HepG2 (cell line): ENCODE data around the gene PKIG. TPM values are rescaled to one million over a fixed set of nuclear protein-coding genes. Genes with fewer than 3 reads are reported as not detected.
A peak's percentile ranks its signal among the peaks of the same experiment; 100 is the strongest.

Experiments used
- ATAC-seq: fragments of 200-7000 bp; cut with Tn5 transposase; 3 replicates; pipeline ENCODE4 v1.9.1; 2020; ENCODE audit warnings: mild to moderate bottlenecking, moderate library complexity
- BruUV-seq: library from RNA; stranded (reverse); fragments of 400-500 nt; replicated peaks from 2 replicates; lab custom pipeline; 2021; lab: Mats Ljungman, UMichigan
- CTCF ChIA-PET: fragments of 300-600 bp; formaldehyde crosslinking; extraction: SDS; loops from one replicate; lab custom pipeline; 2021; ENCODE audit warnings: low total read pairs, inconsistent platforms, low intra/inter-chr PET ratio; lab: Yijun Ruan, JAX
- POLR2A ChIA-PET: fragments of 350-600 bp; sonication (Branson Sonifier 250); formaldehyde crosslinking; loops from one replicate; lab custom pipeline; 2020; ENCODE audit warnings: antibody characterized with exemption, inconsistent platforms; lab: Yijun Ruan, JAX
- DNase-seq: peaks from one replicate; pipeline ENCODE4 v3.0.0-alpha.2; 2015; ENCODE audit warnings: low spot score
- FAIRE-seq: peaks from 3 replicates; lab custom pipeline; 2011; peaks lifted over from hg19 to GRCh38; lab: Jason Lieb, UNC
- H2AFZ ChIP-seq: one replicate; pipeline ENCODE4 v1.6.1; 2011; ENCODE audit warnings: low read length, inconsistent platforms
- H3K27ac ChIP-seq: fragments of 300-600 bp; 3 replicates; pipeline ENCODE4 v1.8.0; 2011; ENCODE audit warnings: mixed run types, mild to moderate bottlenecking, mixed read lengths, low read length, inconsistent platforms; ENCODE audit not compliant: insufficient read depth; ENCODE audit errors: extremely low read length
- H3K27me3 ChIP-seq, 2 experiments: fragments of 200-600 bp in 1 of 2; 2 replicates in 1 of 2; 3 replicates in 1 of 2; pipeline versions ENCODE4 v1.6.0 to v1.8.0; 2011; ENCODE audit warnings: low read length in 2 of 2, mild to moderate bottlenecking in 2 of 2, moderate library complexity in 2 of 2, inconsistent platforms in 1 of 2; ENCODE audit not compliant: insufficient read depth in 2 of 2, control insufficient read depth in 1 of 2
- H3K36me3 ChIP-seq, 2 experiments: fragments of 200-600 bp in 1 of 2; replicated peaks in 1 of 2; 2 replicates in 1 of 2; 3 replicates in 1 of 2; pipeline versions ENCODE4 v1.5.1 to v1.8.0; 2011; ENCODE audit warnings: low read length in 2 of 2, inconsistent platforms in 1 of 2; ENCODE audit not compliant: insufficient read depth in 2 of 2, control insufficient read depth in 1 of 2
- H3K4me1 ChIP-seq: 2 replicates; pipeline ENCODE4 v1.5.1; 2012; ENCODE audit warnings: low read length, inconsistent platforms; ENCODE audit not compliant: insufficient read depth
- H3K4me2 ChIP-seq: 2 replicates; pipeline ENCODE4 v1.6.0; 2011; ENCODE audit warnings: low read depth, low read length, inconsistent platforms
- H3K4me3 ChIP-seq, 3 experiments: fragments of 200-600 bp in 1 of 3; sonication (generic), shearing (Covaris generic) in 1 of 3; replicated peaks in 1 of 3; 2 replicates each; pipeline ENCODE4 v1.5.1; 2011 to 2016; ENCODE audit warnings: low read length in 3 of 3, inconsistent platforms in 2 of 3, low read depth in 2 of 3, mild to moderate bottlenecking in 2 of 3, control low read depth in 1 of 3, mixed read lengths in 1 of 3; ENCODE audit not compliant: insufficient read depth in 1 of 3
- H3K79me2 ChIP-seq: one replicate; pipeline ENCODE4 v1.6.1; 2011; ENCODE audit warnings: low read length, inconsistent platforms; ENCODE audit not compliant: insufficient read depth
- H3K9ac ChIP-seq: 2 replicates; pipeline ENCODE4 v1.6.0; 2011; ENCODE audit warnings: mild to moderate bottlenecking, low read depth, low read length, inconsistent platforms; ENCODE audit not compliant: insufficient read depth
- H3K9me3 ChIP-seq: 2 replicates; pipeline ENCODE4 v1.5.1; 2012; ENCODE audit warnings: mild to moderate bottlenecking, low read length
- H4K20me1 ChIP-seq: 2 replicates; pipeline ENCODE4 v1.6.0; 2011; ENCODE audit warnings: inconsistent platforms, mild to moderate bottlenecking, low read length, moderate library complexity; ENCODE audit not compliant: insufficient read depth
- HDAC6 ChIP-seq: fragments of 200-600 bp; sonication (generic); IDR thresholded peaks from 2 replicates; pipeline ENCODE4 v1.7.0; 2017; ENCODE audit warnings: mild to moderate bottlenecking, antibody characterized with exemption, low read length, low read depth
- MYC ChIP-seq: sonication (generic); formaldehyde crosslinking; IDR thresholded peaks from 2 replicates; pipeline ENCODE4 v1.9.0; 2021; ENCODE audit warnings: missing genetic modification reagents, borderline replicate concordance
- PITX1 ChIP-seq: sonication (generic); formaldehyde crosslinking; IDR thresholded peaks from 2 replicates; pipeline ENCODE4 v1.5.1; 2020; ENCODE audit warnings: mild to moderate bottlenecking, missing genetic modification reagents
- TIGD3 ChIP-seq: sonication (generic); formaldehyde crosslinking; IDR thresholded peaks from 2 replicates; pipeline ENCODE4 v1.5.1; 2020; ENCODE audit warnings: mild to moderate bottlenecking, missing genetic modification reagents, borderline replicate concordance
- ZMYM3 ChIP-seq: sonication (generic); formaldehyde crosslinking; IDR thresholded peaks from 2 replicates; pipeline ENCODE4 v1.5.1; 2020; ENCODE audit warnings: mild to moderate bottlenecking, missing genetic modification reagents
- WGBS: methylation state at CpG from one replicate; pipeline ENCODE4 v1.1.6; 2017; ENCODE audit warnings: low lambda C conversion rate; 5-methylcytosine and 5-hydroxymethylcytosine counted together
- in situ Hi-C: cut with HindIII; loops from 2 replicates; pipeline ENCODE4 v1.10.0; 2017; ENCODE audit warnings: low pct_unique_long_range_greater_than_20kb; ENCODE audit not compliant: extremely low pct_ligation_motif_present
- intact Hi-C: fragments of 100-400 bp; cut with micrococcal nuclease; formaldehyde crosslinking; loops from one replicate; pipeline ENCODE4 v1.10.0; 2022; ENCODE audit not compliant: unreplicated experiment
- polyA plus RNA-seq, 8 experiments: library from polyadenylated mRNA; depleted of rRNA in 3 of 8; stranded (reverse) in 7 of 8; unstranded in 1 of 8; fragments of >200 nt; fragmentation: Illumina TruSeq in 4 of 8; extraction: Trizol in 4 of 8; gene quantifications; 2 replicates each; pipeline versions ENCODE4 v1.2.1 to v1.2.3, GENCODE V29; 2011 to 2016; ENCODE audit warnings: low read depth in 4 of 8, missing spikeins in 1 of 8, mixed read lengths in 1 of 8; ENCODE audit not compliant: insufficient read depth in 1 of 8
- total RNA-seq, 5 experiments: library from RNA; depleted of rRNA; stranded (reverse); fragments of >200 nt; fragmentation: Illumina TruSeq; extraction: Trizol; gene quantifications; 2 replicates each; pipeline ENCODE4 v1.2.3, GENCODE V29; 2016; ENCODE audit warnings: low read depth in 1 of 5
- TF ChIP-seq, protein P1 (sequence below), 2 experiments: IDR thresholded peaks; 2 replicates each; pipeline ENCODE4 v1.6.1; 2011 to 2012; ENCODE audit warnings: low read length in 2 of 2, borderline replicate concordance in 1 of 2, low read depth in 1 of 2, mild to moderate bottlenecking in 1 of 2, moderate library complexity in 1 of 2

The PKIG gene
- total and polyA plus RNA-seq, 2 of the 13 experiments (the other 11 are each of a cell fraction or from before 2014, with no cell fraction given) = 30.8 to 44.5 TPM

GRCh38 chr20:44613575-44613974 is 31.2 kb downstream of the PKIG start:
- peaks cover 10 to 22% of the 10 kb centered on the region in 2 experiments for H3K36me3 ChIP-seq
- no peak overlapping the region for H3K4me3 ChIP-seq
- POLR2A ChIA-PET = no interaction called here
- 92% methylated on average over 5 of the region's 5 CpGs for WGBS
- H3K79me2 ChIP-seq = no peaks in the 10 kb centered on the region
- intact Hi-C loops (loop anchor here (5.0 kb wide), 1 partner anchor 91 kb away; the partner anchor contains the start of gene SERINC3), in situ Hi-C loops (loop anchor here (5.0 kb wide), 1 partner anchor 396 kb away; no protein-coding TSS in a partner anchor)
- no peak overlapping the region for H3K27ac ChIP-seq
- H2AFZ ChIP-seq = no peak overlapping the region
- BruUV-seq = no TSS peak
- H4K20me1 ChIP-seq = no peaks in the 10 kb centered on the region
- DNase-seq (no peak), ATAC-seq (no peak), FAIRE-seq (no peak)
- H3K27me3 ChIP-seq = no peaks in the 10 kb centered on the region; a peak in 1 of 5 replicates
- H3K9ac ChIP-seq = no peak overlapping the region
- TF ChIP-seq, protein P1, sequence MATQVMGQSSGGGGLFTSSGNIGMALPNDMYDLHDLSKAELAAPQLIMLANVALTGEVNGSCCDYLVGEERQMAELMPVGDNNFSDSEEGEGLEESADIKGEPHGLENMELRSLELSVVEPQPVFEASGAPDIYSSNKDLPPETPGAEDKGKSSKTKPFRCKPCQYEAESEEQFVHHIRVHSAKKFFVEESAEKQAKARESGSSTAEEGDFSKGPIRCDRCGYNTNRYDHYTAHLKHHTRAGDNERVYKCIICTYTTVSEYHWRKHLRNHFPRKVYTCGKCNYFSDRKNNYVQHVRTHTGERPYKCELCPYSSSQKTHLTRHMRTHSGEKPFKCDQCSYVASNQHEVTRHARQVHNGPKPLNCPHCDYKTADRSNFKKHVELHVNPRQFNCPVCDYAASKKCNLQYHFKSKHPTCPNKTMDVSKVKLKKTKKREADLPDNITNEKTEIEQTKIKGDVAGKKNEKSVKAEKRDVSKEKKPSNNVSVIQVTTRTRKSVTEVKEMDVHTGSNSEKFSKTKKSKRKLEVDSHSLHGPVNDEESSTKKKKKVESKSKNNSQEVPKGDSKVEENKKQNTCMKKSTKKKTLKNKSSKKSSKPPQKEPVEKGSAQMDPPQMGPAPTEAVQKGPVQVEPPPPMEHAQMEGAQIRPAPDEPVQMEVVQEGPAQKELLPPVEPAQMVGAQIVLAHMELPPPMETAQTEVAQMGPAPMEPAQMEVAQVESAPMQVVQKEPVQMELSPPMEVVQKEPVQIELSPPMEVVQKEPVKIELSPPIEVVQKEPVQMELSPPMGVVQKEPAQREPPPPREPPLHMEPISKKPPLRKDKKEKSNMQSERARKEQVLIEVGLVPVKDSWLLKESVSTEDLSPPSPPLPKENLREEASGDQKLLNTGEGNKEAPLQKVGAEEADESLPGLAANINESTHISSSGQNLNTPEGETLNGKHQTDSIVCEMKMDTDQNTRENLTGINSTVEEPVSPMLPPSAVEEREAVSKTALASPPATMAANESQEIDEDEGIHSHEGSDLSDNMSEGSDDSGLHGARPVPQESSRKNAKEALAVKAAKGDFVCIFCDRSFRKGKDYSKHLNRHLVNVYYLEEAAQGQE (IDR thresholded peaks at IDR 0.05; ENCODE audit: borderline replicate concordance in 1 of 2, low read depth in 1 of 2, low read length in 2 of 2) = no peak
- TF ChIP-seq PITX1 (CRISPR knock-in tag) (no peak), TIGD3 (CRISPR knock-in tag) (no peak), MYC (CRISPR knock-in tag) (0 out of 2 replicates have a peak, but pooled peaks have one; percentile 30), ZMYM3 (no peak), HDAC6 (no peak)
- H3K4me2 ChIP-seq = no peak overlapping the region
- H3K9me3 ChIP-seq = no peaks in the 10 kb centered on the region
- CTCF ChIA-PET = no interaction called here
- peaks cover 14% of the 10 kb centered on the region for H3K4me1 ChIP-seq
